Hepatocyte (in vitro differentiated cells): ENCODE measurements around the gene ING1.

Experiments
- EZH2phosphoT487 ChIP-seq: fragments of 200-600 bp; sonication (generic); IDR thresholded peaks from one replicate; pipeline ENCODE4 v1.6.1; 2018; ENCODE audit warnings: antibody characterized with exemption, mild to moderate bottlenecking, low read depth, moderate library complexity; ENCODE audit not compliant: unreplicated experiment, severe bottlenecking
- TF ChIP-seq, protein P1 (sequence below): fragments of 200-600 bp; sonication (generic); IDR thresholded peaks from 2 replicates; pipeline ENCODE4 v1.5.1; 2016; ENCODE audit warnings: antibody characterized with exemption, mild to moderate bottlenecking; ENCODE audit not compliant: poor library complexity

DNA sequence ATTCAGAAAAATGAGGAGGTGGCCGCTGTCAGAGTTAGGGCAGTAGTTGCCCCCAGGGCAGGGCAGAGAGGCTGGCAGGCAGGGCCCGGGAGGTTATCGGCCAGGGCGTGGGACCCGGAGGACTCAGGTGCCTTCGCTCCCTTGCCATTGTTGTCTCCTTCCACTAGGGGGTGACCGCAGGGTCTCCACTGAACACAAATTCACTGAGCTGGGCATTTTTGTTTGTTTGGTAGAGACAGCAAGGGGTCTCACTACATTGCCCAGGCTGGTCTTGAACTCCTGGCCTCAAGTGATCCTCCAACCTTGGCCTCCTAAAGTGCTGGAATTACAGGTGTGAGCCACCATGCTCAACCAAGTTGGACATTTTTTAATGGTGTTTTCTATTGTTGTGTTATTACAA is 32.6 kb upstream of the ING1 start:
- TF ChIP-seq, protein P1, sequence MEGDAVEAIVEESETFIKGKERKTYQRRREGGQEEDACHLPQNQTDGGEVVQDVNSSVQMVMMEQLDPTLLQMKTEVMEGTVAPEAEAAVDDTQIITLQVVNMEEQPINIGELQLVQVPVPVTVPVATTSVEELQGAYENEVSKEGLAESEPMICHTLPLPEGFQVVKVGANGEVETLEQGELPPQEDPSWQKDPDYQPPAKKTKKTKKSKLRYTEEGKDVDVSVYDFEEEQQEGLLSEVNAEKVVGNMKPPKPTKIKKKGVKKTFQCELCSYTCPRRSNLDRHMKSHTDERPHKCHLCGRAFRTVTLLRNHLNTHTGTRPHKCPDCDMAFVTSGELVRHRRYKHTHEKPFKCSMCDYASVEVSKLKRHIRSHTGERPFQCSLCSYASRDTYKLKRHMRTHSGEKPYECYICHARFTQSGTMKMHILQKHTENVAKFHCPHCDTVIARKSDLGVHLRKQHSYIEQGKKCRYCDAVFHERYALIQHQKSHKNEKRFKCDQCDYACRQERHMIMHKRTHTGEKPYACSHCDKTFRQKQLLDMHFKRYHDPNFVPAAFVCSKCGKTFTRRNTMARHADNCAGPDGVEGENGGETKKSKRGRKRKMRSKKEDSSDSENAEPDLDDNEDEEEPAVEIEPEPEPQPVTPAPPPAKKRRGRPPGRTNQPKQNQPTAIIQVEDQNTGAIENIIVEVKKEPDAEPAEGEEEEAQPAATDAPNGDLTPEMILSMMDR: peak; percentile 20
- TF ChIP-seq EZH2phosphoT487: no peak
